Ishikawa (cell line): Measurements from ENCODE around the gene MIEF2.

Experiments
- CEBPB ChIP-seq: IDR thresholded peaks from 2 replicates; pipeline ENCODE4 v1.6.1; 2012
- CREB1 ChIP-seq: IDR thresholded peaks from 2 replicates; pipeline ENCODE4 v1.6.1; 2012; ENCODE audit warnings: low read depth
- EP300 ChIP-seq: IDR thresholded peaks from 2 replicates; pipeline ENCODE4 v1.6.1; 2012; ENCODE audit warnings: borderline replicate concordance
- FOXM1 ChIP-seq: IDR thresholded peaks from 2 replicates; pipeline ENCODE4 v1.6.1; 2012; ENCODE audit warnings: low read depth, borderline replicate concordance
- MAX ChIP-seq: IDR thresholded peaks from 2 replicates; pipeline ENCODE4 v1.6.1; 2012
- NFIC ChIP-seq: IDR thresholded peaks from 2 replicates; pipeline ENCODE4 v1.6.1; 2012
- RAD21 ChIP-seq: IDR thresholded peaks from 2 replicates; pipeline ENCODE4 v1.6.1; 2012; ENCODE audit warnings: low read depth
- TAF1 ChIP-seq: IDR thresholded peaks from 2 replicates; pipeline ENCODE4 v1.6.1; 2012; ENCODE audit warnings: low read depth, mild to moderate bottlenecking
- YY1 ChIP-seq: IDR thresholded peaks from 2 replicates; pipeline ENCODE4 v1.6.1; 2012; ENCODE audit warnings: low read depth
- TF ChIP-seq, protein P1 (sequence below): IDR thresholded peaks from 2 replicates; pipeline ENCODE4 v1.6.1; 2012; ENCODE audit warnings: low read depth, mild to moderate bottlenecking
- TF ChIP-seq, protein P2 (sequence below): IDR thresholded peaks from 2 replicates; pipeline ENCODE4 v1.6.1; 2012

DNA sequence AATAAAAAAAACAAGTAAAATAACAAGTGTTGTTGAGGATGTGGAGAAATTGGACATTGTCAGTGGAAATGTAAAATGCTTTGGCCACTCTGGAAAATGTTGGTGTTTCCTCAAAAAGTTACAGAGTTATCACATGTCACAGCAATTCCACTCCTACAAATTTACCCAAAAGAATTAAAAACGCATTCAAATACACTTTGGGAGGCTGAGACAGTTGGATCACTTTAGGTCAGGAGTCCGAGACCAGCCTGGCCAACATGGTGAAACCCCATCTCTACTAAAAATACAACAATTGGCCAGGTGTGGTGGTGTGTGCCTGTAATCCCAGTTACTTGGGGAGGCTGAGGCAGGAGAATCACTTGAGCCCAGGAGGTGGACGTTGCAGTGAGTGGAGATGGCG, 48.7 kb downstream of the MIEF2 start:
- no peak for TF ChIP-seq CEBPB
- TF ChIP-seq NFIC: no peak
- no peak for TF ChIP-seq CREB1
- TF ChIP-seq, protein P1, sequence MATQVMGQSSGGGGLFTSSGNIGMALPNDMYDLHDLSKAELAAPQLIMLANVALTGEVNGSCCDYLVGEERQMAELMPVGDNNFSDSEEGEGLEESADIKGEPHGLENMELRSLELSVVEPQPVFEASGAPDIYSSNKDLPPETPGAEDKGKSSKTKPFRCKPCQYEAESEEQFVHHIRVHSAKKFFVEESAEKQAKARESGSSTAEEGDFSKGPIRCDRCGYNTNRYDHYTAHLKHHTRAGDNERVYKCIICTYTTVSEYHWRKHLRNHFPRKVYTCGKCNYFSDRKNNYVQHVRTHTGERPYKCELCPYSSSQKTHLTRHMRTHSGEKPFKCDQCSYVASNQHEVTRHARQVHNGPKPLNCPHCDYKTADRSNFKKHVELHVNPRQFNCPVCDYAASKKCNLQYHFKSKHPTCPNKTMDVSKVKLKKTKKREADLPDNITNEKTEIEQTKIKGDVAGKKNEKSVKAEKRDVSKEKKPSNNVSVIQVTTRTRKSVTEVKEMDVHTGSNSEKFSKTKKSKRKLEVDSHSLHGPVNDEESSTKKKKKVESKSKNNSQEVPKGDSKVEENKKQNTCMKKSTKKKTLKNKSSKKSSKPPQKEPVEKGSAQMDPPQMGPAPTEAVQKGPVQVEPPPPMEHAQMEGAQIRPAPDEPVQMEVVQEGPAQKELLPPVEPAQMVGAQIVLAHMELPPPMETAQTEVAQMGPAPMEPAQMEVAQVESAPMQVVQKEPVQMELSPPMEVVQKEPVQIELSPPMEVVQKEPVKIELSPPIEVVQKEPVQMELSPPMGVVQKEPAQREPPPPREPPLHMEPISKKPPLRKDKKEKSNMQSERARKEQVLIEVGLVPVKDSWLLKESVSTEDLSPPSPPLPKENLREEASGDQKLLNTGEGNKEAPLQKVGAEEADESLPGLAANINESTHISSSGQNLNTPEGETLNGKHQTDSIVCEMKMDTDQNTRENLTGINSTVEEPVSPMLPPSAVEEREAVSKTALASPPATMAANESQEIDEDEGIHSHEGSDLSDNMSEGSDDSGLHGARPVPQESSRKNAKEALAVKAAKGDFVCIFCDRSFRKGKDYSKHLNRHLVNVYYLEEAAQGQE: no peak
- no peak for TF ChIP-seq FOXM1
- no peak for TF ChIP-seq RAD21
- TF ChIP-seq MAX: no peak
- TF ChIP-seq, protein P2, sequence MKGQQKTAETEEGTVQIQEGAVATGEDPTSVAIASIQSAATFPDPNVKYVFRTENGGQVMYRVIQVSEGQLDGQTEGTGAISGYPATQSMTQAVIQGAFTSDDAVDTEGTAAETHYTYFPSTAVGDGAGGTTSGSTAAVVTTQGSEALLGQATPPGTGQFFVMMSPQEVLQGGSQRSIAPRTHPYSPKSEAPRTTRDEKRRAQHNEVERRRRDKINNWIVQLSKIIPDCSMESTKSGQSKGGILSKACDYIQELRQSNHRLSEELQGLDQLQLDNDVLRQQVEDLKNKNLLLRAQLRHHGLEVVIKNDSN: no peak
- no peak for TF ChIP-seq EP300
- no peak for TF ChIP-seq YY1
- no peak for TF ChIP-seq TAF1
